ENCODE measurements around the gene NUP58.

NUP58 gene

GRCh38 chr13:25378528-25378927, 77.1 kb downstream of the NUP58 start:
- no peak for DNase-seq

- no peak for DNase-seq
Observed at GRCh38 chr13:25379011-25379410, 77.6 kb downstream of the NUP58 start.

GRCh38 chr13:25380082-25380481, 78.7 kb downstream of the NUP58 start:
- no peak for DNase-seq

- no peak for DNase-seq
Observed at GRCh38 chr13:25380741-25381324, 79.4 kb downstream of the NUP58 start.

- no peak for DNase-seq
Observed at GRCh38 chr13:25384758-25385410, 83.5 kb downstream of the NUP58 start.

GRCh38 chr13:25391932-25392331, 90.5 kb downstream of the NUP58 start:
- no peak for DNase-seq
